NCI-H187 treated with DMSO at 0.1 percent for 48 hours (cell line): ENCODE results near the gene OR14J1.
"Not testable (repeated sequence)": the region's sequence is repeated elsewhere in the genome, so short reads cannot be mapped to it uniquely, and the experiment has no call there.

ENCODE experiments used
- DNase-seq: peaks from one replicate; lab custom pipeline; 2025; lab: John Stamatoyannopoulos, UW

OR14J1 gene

GRCh38 chr6:29301316-29301715 is at the start of gene OR14J1:
OR14J1 (plus strand) TSS chr6:29301701; CDS start chr6:29306690, 4,989 bp downstream.
- DNase-seq: no peak

GRCh38 chr6:29251736-29252135 is 49.8 kb upstream of the OR14J1 start:
- no peak for DNase-seq

GRCh38 chr6:29255530-29255929 is 46.0 kb upstream of the OR14J1 start:
- DNase-seq: no peak

- DNase-seq: no peak
Observed at GRCh38 chr6:29259721-29260120, 41.8 kb upstream of the OR14J1 start.

- no peak for DNase-seq
Observed at GRCh38 chr6:29263001-29263400, 38.5 kb upstream of the OR14J1 start.

- no peak for DNase-seq
Observed at GRCh38 chr6:29294499-29294914, 7.0 kb upstream of the OR14J1 start.

- no peak for DNase-seq
Observed at GRCh38 chr6:29295181-29295585, 6.3 kb upstream of the OR14J1 start.

- DNase-seq: no peak
Observed at GRCh38 chr6:29295623-29296022, 5.9 kb upstream of the OR14J1 start.

GRCh38 chr6:29319931-29320330 is 18.4 kb downstream of the OR14J1 start:
- no peak for DNase-seq

GRCh38 chr6:29323332-29323731 is 21.8 kb downstream of the OR14J1 start:
- DNase-seq: not testable (repeated sequence)

GRCh38 chr6:29325777-29326176 is 24.3 kb downstream of the OR14J1 start:
- no peak for DNase-seq

- no peak for DNase-seq
Observed at GRCh38 chr6:29332676-29333075, 31.2 kb downstream of the OR14J1 start.

- no peak for DNase-seq
Observed at GRCh38 chr6:29336269-29336668, 34.8 kb downstream of the OR14J1 start.

- DNase-seq: no peak
Observed at GRCh38 chr6:29345380-29345779, 43.9 kb downstream of the OR14J1 start.

- not testable (repeated sequence) for DNase-seq
Observed at GRCh38 chr6:29349348-29349747, 47.8 kb downstream of the OR14J1 start.

GRCh38 chr6:29354980-29355379 is 53.5 kb downstream of the OR14J1 start:
- DNase-seq: no peak

- DNase-seq: no peak
Observed at GRCh38 chr6:29355603-29356002, 54.1 kb downstream of the OR14J1 start.
